ENCODE results near the gene HAPLN3.
A peak's percentile ranks its signal among the peaks of the same experiment; 100 is the strongest.

HAPLN3 gene

DNA sequence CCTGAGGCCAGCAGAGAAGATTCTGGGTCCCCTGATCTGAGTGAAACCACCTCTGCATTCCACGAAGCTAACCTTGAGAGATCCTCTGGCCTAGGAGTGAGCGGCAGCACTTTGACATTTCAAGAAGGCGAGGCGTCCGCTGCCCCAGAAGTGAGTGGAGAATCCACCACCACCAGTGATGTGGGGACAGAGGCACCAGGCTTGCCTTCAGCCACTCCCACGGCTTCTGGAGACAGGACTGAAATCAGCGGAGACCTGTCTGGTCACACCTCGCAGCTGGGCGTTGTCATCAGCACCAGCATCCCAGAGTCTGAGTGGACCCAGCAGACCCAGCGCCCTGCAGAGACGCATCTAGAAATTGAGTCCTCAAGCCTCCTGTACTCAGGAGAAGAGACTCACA is 36.4 kb downstream of the HAPLN3 start:
- no peak for DNase-seq

DNA sequence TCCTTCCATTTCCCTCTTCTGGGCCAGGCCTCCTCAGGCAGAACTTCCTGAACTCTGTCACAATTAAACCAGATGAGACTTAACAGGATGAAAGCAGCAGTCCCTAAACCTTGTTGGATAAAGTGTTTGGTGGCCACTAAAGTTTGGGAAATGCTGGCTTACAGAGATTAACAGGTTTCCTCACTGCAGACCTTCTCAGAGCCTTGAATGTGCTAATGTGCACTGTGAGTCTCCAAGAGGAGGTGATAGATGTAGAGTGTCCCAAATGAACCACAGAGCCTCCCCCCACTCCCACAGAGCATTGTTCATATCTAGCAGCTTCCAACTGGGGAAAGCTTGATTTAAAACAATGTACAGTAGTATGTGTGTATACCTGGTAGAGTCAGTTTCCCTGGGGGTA is 42.9 kb downstream of the HAPLN3 start:
- no peak for DNase-seq

DNA sequence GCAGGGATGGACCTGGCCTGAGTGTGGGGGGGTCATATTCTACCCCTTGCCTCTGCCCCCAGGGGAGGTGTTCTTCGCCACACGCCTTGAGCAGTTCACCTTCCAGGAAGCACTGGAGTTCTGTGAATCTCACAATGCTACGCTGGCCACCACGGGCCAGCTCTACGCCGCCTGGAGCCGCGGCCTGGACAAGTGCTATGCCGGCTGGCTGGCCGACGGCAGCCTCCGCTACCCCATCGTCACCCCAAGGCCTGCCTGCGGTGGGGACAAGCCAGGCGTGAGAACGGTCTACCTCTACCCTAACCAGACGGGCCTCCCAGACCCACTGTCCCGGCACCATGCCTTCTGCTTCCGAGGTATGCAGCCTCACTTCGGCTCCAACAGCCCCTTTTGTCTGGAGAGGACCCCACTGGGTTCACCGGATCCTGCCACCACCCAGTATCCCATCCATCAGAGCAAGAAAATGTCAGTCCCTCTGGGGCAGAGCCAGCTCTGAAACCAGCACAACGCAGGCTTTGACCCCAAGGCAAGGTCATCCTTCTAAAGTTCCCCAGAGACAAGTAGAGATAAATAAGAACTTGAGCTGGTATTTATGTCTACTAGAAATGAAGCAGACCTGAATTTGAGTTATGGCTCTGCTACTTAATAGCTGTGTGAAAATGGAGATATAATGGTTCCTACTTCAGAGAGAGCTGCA is 45.8 kb downstream of the HAPLN3 start:
- DNase-seq = no peak

DNA sequence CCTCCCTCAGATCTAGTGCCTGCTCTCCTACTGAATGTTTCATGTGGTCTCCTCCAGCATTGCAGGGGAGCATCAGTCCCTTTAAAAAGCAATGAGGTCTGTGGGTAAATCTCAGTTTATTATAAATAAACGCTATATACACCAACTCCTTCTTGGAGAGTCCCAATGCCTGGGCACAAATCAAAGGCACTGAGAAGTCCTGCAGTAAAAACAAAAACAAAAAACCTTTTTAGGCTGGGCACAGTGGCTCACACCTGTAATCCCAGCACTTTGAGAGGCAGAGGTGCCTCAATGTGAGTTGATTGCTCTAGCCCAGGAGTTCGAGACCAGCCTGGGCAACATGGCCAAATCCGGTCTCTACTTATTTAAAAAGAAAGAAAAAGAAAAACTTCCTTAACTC is 47.1 kb downstream of the HAPLN3 start:
- DNase-seq = no peak

DNA sequence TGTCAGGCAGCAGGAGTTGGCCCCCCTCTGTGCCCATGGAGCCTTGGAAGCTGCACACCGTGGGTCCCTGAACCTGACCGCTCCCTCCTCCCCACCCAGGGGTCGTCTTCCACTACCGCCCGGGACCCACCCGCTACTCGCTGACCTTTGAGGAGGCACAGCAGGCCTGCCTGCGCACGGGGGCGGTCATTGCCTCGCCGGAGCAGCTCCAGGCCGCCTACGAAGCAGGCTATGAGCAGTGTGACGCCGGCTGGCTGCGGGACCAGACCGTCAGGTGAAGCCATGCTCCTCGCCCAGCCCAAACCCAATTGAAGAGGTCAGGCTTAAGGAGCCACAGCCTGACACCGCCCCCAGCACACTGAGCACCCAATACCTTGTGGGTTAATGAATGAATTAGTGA is 48.2 kb downstream of the HAPLN3 start:
- no peak for DNase-seq

DNA sequence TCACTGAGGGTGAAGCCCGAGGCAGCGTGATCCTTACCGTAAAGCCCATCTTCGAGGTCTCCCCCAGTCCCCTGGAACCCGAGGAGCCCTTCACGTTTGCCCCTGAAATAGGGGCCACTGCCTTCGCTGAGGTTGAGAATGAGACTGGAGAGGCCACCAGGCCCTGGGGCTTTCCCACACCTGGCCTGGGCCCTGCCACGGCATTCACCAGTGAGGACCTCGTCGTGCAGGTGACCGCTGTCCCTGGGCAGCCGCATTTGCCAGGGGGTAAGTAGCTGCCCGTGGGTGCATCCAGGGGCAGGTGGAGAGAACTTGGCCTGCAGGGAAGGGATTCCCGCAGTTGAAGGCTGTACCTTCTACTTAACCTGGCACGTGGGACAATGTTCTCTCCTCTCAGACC is 49.7 kb downstream of the HAPLN3 start:
- no peak for DNase-seq

DNA sequence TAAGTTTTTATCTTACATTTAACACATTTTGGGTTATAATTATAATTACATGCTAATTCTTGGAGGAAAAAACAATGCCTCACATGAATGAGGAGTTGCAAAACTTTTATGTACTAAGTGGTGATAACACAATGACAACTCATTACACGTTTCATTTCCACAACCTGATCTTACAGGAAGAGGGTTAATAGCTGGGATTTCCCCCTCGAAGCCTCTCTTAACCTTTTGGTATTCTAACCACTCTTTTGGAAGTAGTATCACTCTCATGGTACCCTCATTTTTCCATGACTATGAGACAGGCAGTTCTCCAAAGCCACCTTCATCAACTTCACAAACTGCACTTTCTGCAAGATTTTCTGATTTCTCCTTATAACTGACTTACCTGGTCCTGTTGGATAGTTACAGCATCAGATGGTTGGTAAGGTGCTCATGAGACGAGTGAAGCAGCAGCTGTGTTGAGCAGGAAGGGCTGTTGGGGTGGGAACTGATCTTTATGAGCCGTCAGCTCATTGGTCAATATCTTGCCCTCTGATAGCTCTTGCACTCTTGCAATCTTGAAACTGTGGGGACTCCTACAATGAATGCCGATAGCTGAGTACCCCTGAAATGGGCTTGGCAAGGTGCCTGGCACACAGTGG is 50.5 kb downstream of the HAPLN3 start:
- DNase-seq = no peak

DNA sequence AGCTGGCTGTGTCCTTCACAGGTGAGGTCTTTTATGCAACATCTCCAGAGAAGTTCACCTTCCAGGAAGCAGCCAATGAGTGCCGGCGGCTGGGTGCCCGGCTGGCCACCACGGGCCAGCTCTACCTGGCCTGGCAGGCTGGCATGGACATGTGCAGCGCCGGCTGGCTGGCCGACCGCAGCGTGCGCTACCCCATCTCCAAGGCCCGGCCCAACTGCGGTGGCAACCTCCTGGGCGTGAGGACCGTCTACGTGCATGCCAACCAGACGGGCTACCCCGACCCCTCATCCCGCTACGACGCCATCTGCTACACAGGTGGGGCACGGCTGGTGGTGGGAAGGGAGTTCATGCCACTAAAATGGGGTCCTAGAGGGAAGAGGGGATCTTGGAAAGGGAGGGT is 52.0 kb downstream of the HAPLN3 start:
- no peak for DNase-seq

DNA sequence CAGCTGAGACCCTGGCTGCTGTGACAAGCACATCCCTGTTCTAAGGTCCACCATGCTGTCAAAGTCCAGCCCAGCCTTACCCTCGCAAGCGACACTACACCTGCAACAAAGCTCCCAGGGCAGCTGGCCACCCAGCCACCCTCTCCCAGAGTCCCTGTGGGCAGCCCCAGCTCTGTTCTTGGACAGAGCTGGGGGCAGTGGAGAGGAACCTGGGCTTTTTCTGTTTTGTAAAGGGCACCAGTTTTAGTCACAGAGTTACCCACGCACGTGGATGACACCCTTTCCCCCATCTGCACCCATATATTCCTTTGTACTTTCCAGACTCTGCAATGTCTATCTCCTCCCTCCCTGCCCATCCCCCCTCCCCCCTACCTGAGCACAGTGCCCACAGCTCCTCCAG is 53.2 kb downstream of the HAPLN3 start:
- DNase-seq = no peak

DNA sequence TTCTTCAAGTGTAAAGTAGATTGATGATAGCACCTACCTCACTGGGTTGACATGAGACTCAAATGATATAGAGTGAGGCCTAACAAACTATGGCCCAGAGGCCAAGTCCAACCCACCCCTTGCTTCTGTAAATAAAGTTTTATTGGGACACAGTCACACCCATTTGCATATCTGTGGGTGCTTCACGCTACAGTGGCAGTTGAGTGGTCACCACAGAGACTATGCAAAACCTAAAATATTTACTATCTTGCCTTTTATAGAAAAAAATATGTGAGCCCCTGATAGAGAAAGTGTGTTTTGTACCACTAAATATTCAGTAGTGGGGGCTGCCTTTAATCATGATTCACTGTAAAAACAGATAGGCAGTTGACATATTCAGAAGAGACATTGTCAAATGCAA is 54.1 kb downstream of the HAPLN3 start:
- no peak for DNase-seq

DNA sequence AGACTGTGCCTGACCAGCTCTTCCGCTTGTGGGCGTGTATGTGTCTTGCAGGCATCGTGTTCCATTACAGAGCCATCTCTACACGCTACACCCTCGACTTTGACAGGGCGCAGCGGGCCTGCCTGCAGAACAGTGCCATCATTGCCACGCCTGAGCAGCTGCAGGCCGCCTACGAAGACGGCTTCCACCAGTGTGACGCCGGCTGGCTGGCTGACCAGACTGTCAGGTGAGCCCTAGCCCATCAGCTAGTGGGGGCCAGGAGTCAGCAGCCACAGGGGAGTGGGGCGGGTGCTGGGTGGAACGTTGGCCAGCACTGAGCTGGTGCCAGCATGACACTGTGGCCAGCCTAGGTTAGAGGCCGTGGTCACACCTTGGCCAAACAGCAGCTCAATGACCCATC is 55.4 kb downstream of the HAPLN3 start:
- no peak for DNase-seq

DNA sequence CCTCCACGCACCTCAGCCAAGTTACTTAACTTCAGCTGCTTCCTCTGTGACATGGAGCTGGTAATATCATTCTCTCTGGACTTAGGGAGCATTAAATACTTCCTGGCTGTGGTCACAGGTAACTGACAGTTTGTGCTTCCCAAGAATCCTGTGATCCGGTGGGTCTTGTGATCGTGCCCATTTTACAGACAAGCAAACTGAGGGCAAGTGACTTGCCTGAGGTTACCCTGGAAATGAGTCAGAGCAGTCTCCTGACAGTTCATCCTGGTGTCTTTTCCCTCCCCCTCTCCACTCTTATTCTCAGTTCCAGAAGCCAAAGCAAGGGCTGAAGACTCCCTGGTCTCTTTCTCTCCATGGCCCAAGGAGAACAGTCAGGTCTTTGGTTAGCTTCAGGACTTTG is 56.2 kb downstream of the HAPLN3 start:
- no peak for DNase-seq

DNA sequence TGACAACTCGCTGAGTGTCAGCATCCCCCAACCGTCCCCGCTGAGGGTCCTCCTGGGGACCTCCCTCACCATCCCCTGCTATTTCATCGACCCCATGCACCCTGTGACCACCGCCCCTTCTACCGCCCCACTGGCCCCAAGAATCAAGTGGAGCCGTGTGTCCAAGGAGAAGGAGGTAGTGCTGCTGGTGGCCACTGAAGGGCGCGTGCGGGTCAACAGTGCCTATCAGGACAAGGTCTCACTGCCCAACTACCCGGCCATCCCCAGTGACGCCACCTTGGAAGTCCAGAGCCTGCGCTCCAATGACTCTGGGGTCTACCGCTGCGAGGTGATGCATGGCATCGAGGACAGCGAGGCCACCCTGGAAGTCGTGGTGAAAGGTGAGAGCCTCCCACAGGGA is 56.7 kb downstream of the HAPLN3 start:
- no peak for DNase-seq

DNA sequence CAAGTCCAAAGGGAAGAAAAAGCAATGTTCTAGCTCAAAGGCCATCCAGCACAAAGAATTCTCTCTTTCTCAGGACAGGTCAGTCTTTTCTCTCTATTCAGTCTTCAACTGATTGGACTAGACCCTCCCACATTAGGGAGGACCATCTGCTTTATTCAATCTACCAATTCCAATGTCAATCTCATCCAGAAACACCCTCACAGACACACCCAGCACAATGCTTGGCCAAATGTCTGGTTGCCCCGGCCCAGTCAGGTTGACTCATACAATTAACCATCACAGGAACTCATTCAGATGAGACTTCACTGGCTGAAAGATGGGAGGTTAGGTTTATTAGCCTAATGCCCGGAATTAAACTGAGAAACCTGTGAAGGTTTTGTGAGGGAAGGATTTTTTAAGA is 59.7 kb downstream of the HAPLN3 start:
- peak; percentile 57 for DNase-seq

DNA sequence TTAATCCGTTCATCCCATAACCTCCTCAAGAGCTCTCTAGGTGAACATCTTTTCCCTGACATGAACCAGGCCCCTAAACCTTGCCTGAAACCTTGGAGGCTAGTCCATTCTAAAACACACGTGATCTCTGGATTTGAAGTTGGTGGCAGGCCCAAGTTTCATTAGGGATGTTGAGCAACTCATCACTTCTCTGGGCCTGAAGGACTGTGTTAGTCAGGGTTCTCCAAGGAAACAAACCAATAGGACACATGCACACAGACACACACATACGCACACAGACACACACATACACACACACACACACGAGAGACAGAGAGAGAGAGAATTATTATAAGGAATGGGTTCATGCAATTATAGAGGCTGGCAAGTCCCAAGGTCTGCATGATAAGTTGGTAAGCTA is 60.2 kb downstream of the HAPLN3 start:
- DNase-seq = no peak

DNA sequence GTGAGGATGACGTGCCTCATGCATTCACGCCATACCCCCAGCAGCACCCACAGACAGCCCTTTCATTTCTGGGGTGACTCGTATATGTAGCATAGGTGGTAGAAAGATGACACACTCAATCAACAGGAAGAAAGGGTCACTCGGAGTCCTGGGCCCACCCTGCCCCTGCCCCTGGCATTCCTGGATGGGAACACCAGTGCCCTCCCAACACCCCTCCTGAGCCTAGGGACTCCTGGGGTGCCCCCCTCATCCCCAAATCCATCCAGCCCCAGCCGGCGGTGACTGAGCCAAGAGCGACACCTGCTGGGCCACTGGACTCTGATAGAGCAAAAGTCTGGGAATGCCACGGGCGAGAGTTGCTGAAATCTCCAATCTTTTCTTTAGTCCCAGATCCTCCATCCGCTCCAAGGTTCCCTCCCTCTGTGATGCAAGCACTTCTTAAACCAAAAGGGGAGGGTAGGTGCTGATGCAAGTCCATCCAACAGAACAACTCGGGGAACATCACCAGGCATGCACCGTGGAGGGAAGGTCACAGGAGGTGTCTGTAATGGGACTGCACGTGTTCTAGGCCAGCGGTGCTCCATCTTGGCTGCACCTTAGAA is 61.0 kb downstream of the HAPLN3 start:
- peak; percentile 71 for DNase-seq

DNA sequence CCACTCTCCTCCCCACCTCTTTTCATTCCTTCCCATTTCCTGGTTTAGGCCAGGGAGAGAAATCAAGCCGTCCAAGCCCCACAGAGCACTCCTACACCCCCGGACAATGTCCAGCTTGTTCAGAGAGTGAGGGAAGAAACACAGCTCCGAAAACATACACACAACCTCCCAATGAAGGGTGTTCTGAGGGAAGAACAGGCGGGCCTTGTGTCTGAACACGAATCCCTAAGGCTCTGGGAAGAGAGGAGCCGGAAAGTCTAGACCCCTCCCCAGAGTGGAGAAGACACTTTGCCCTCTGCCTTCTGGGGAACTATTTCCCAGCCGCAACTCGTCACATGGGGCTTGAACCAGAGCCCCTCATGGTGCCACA is 61.6 kb downstream of the HAPLN3 start:
- DNase-seq = no peak

DNA sequence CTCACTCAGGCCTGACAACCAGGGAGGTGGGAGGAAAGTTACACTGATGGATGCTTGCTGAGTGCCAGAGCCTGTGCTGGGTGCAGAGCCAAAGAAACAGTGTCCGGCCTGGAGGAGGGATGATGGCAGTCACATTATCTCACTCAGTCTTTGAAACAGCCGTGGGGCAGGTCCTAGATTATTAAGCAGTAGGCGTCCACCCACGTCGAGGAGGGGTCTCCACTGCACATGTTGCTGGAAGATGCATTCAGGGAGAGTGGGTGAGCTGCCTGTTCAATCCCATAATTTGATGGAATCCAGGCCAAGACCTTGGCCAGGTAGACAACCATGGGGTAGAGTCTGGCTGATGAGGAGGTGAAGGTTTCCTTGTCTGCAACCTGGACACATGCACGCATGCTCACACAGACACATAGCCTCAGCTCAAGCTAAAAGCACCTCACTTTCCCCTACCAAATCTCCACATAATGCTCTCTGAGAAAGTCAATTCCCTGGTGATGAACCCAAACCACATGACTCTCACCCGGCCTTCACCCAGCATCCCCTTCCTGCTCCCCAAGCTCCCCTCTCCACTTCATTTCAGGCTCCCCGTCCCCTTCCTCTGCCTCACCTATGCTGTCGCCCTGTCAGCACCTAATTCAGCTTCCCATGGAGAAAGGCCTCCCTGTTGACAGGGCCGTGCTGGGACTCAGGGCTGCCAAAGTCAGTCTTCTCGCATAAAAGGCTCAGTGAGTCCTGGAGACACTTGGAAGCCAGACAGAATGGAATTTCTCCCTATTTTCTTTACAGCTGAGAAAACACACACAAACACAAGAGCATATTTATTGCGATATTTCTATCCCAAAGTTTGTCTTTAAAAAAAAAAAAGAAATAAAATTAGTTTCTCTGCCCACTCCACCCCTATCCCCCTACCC is 62.3 kb downstream of the HAPLN3 start:
- DNase-seq = no peak

DNA sequence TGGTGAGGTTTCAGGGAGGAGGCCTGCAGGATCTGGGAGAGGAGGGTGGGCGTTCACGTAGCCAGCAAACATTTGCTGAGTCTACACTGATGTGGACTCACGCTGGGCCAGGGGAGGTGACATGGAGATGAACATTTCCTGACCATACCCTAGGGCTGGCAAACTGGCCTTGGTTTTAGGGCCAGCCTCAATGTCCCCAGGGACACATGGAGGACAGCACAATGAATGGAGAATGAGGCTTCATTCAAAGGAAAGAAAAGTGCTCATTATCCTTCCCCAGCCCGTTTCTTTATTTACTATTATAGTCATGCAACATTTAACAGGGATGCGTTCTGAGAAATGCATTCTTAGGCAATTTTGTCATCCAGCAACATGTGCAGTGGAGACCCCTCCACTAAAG is 65.3 kb downstream of the HAPLN3 start:
- no peak for DNase-seq

DNA sequence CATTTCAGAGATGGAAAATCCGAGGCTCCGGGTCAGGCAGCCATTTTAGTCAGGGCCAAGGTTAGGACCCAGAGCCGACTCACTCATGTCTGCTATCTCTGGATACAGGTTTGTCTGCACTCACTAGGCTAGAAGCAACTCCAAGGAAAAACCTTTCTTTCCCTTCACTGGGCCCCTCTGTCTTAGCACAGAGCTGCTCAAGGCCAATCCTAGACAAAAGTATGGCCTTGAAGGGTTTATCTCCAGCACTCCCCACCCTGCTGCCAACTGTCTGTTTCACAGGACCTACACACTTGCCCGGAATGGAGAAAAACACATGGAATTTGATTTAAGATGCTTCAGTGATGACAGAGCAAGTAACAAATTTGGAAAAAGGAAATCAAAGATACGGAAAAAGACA is 66.6 kb downstream of the HAPLN3 start:
- DNase-seq = peak; percentile 32
